Muscle of arm (tissue), 12 donors: ENCODE data around the gene TMEM62. TPM values are rescaled to one million over a fixed set of nuclear protein-coding genes. Genes with fewer than 3 reads are reported as not detected.
"Not testable (repeated sequence)": the region's sequence is repeated elsewhere in the genome, so short reads cannot be mapped to it uniquely, and the experiment has no call there.

Source experiments
- DNase-seq: peaks from one replicate; pipeline ENCODE4 v3.0.0-alpha.2; 2013
- polyA plus RNA-seq, 12 donors: library from polyadenylated mRNA; unstranded; fragments of 120-200 nt; gene quantifications; one replicate each; pipeline ENCODE4 v1.2.1, GENCODE V29; 2013; ENCODE audit not compliant: insufficient read length in 12 of 12

TMEM62 gene
- polyA plus RNA-seq, 12 donors: 6.2 to 14.1 (median 8.7) TPM; not detected in 1

GRCh38 chr15:43208052-43209002 lies 74.9 kb downstream of the TMEM62 start:
- no peak for DNase-seq

GRCh38 chr15:43209059-43209824 lies 75.9 kb downstream of the TMEM62 start:
- no peak for DNase-seq

- DNase-seq: no peak
These were observed 76.9 kb downstream of the TMEM62 start for GRCh38 chr15:43210172-43210745.

- no peak for DNase-seq
These were observed 77.4 kb downstream of the TMEM62 start for GRCh38 chr15:43210807-43211206.

GRCh38 chr15:43211224-43211735 lies 77.9 kb downstream of the TMEM62 start:
- no peak for DNase-seq

GRCh38 chr15:43212299-43212698 lies 78.9 kb downstream of the TMEM62 start:
- no peak for DNase-seq

GRCh38 chr15:43212951-43213350 lies 79.6 kb downstream of the TMEM62 start:
- DNase-seq: no peak

- DNase-seq: no peak
These were observed 80.1 kb downstream of the TMEM62 start for GRCh38 chr15:43213466-43213865.

- DNase-seq: no peak
These were observed 80.8 kb downstream of the TMEM62 start for GRCh38 chr15:43214169-43214568.

- no peak for DNase-seq
These were observed 81.4 kb downstream of the TMEM62 start for GRCh38 chr15:43214592-43215295.

- no peak for DNase-seq
These were observed 82.6 kb downstream of the TMEM62 start for GRCh38 chr15:43215961-43216360.

GRCh38 chr15:43218908-43219706 lies 85.7 kb downstream of the TMEM62 start:
- DNase-seq: no peak

GRCh38 chr15:43219929-43220928 lies 86.8 kb downstream of the TMEM62 start:
- DNase-seq: no peak

- DNase-seq: no peak
These were observed 87.6 kb downstream of the TMEM62 start, which contains the start of gene EPB42 for GRCh38 chr15:43220991-43221403. EPB42 (minus strand) TSS chr15:43221018; CDS start chr15:43220825, 193 bp downstream.

GRCh38 chr15:43221422-43221821 lies 88.0 kb downstream of the TMEM62 start:
- DNase-seq: no peak

- peak; percentile 74 for DNase-seq
These were observed 92.0 kb downstream of the TMEM62 start for GRCh38 chr15:43225201-43225949.

GRCh38 chr15:43225950-43226255 lies 92.5 kb downstream of the TMEM62 start:
- DNase-seq: not testable (repeated sequence)
